ENCODE data around the gene CRYZ.

DNA sequence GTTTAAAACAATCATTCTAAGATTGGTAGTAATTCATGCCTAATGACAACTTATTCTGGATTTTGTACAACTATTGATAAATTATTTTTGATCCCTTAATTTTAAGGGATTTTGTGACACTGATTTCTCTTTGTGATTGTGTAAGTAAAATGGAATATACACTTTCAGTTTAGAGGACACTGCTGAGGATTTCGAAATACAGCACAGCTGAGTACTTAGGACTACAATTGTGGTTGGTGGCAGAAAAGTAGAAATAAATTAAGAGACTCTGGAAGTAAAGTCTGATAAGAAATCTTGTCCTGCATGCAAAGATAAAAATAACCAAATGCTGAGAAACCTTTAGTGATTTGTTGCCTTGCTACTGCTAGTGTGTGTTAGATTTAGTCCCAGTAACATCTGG is 40.1 kb upstream of the CRYZ start:
- TF ChIP-seq, protein P1, sequence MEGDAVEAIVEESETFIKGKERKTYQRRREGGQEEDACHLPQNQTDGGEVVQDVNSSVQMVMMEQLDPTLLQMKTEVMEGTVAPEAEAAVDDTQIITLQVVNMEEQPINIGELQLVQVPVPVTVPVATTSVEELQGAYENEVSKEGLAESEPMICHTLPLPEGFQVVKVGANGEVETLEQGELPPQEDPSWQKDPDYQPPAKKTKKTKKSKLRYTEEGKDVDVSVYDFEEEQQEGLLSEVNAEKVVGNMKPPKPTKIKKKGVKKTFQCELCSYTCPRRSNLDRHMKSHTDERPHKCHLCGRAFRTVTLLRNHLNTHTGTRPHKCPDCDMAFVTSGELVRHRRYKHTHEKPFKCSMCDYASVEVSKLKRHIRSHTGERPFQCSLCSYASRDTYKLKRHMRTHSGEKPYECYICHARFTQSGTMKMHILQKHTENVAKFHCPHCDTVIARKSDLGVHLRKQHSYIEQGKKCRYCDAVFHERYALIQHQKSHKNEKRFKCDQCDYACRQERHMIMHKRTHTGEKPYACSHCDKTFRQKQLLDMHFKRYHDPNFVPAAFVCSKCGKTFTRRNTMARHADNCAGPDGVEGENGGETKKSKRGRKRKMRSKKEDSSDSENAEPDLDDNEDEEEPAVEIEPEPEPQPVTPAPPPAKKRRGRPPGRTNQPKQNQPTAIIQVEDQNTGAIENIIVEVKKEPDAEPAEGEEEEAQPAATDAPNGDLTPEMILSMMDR (conservative IDR thresholded peaks at IDR 0.05 in 1 of 2, IDR thresholded peaks at IDR 0.05 in 1 of 2; ENCODE audit: extremely low read depth in 1 of 2, insufficient read depth in 1 of 2, low read depth in 1 of 2, low read length in 2 of 2): no peak
- TF ChIP-seq EZH2 (IDR thresholded peaks at IDR 0.05; ENCODE audit: borderline replicate concordance, low read length): no peak
